ENCODE data around the gene FLOT2. TPM values are rescaled to one million over a fixed set of nuclear protein-coding genes. Genes with fewer than 3 reads are reported as not detected.
A peak's percentile ranks its signal among the peaks of the same experiment; 100 is the strongest.
"Not testable (repeated sequence)": the region's sequence is repeated elsewhere in the genome, so short reads cannot be mapped to it uniquely, and the experiment has no call there.

The FLOT2 gene, protein sequence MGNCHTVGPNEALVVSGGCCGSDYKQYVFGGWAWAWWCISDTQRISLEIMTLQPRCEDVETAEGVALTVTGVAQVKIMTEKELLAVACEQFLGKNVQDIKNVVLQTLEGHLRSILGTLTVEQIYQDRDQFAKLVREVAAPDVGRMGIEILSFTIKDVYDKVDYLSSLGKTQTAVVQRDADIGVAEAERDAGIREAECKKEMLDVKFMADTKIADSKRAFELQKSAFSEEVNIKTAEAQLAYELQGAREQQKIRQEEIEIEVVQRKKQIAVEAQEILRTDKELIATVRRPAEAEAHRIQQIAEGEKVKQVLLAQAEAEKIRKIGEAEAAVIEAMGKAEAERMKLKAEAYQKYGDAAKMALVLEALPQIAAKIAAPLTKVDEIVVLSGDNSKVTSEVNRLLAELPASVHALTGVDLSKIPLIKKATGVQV
- total RNA-seq (2014; rRNA removed; shearing (Covaris generic)) = 18.5 and 24.9 TPM in 2 replicates

- DNase-seq (ENCODE audit: low read depth) = peak; percentile 68
Observed at GRCh38 chr17:28896884-28897768, at the start of gene FLOT2. FLOT2 (minus strand) TSS chr17:28897733; CDS start chr17:28897574, 159 bp downstream.

DNA sequence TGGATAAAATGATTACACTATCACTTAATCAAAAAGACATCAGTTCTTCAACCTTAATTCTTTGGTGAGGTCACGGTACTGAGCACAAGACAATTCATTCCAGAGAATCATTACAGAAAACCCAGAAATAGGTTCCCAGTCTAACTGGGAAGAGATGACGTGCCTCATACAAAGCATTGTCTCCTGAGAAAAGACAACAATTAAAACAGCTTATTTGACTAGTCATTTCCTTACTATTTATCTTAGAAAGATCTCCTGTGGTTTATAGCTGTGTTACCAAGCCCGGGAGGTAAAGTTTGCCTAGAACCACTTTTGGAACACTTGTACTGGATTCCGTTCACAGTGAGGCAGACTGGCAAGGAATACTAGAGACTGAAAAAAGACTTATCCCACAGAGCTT lies 48.7 kb upstream of the FLOT2 start:
- DNase-seq (ENCODE audit: low read depth) = peak; percentile 77

DNA sequence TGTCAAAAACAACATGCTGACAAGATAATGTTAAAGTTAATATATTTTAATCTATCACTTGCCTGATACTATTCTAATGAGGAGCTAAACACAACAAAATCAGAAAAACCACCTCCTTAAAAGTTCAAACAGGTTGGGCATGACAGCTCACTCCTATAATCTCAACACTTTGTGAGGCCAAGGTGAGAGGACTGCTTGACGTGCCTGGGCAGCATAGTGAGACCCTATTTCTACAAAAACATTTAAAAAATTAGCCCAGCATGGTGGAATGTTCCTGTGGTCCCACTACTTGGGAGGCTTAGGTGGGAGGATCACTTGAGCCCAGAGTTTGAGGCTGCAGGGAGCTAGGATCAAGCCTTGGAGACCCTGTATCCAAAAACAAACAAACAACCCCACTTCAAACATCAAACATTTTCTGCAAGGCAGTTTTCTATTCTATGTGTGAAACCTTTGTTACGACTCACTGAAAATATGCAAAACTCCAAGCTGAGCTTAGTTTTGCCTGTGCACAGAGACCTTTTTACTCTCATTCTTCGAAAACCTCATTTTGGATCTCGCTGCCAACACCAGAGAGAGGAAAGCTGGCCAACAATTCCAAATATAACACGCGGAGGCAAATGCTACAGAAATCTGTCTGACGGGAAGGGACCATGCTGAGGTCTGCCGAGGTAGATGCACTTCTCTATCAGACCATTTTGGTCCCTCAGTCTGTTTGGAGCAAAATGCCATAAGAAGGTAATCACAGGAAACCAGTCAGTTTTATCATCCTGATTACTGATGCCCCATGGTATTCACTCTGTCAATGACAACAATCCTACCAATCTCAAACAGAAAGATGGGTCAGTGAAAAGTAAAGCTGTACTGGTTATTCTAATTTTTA lies 47.6 kb upstream of the FLOT2 start:
- no peak for DNase-seq (ENCODE audit: low read depth)

DNA sequence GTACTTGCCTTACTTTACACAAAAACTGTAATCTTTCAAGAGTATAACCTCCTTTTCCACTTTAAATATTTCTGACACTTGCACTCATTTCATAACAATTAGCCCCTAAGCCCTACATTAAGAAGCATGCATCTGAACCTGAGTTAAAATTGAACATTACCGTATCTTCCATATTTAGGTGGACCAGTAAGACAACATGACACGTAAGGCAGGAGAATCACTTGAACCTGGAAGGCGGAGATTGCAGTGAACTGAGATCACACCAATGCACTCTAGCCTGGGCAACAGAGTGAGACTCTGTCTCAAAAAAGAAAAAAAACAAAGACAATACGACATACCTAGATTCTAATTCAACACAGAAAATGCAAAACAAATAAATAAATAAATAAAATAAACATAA lies 46.8 kb upstream of the FLOT2 start:
- no peak for DNase-seq (ENCODE audit: low read depth)

DNA sequence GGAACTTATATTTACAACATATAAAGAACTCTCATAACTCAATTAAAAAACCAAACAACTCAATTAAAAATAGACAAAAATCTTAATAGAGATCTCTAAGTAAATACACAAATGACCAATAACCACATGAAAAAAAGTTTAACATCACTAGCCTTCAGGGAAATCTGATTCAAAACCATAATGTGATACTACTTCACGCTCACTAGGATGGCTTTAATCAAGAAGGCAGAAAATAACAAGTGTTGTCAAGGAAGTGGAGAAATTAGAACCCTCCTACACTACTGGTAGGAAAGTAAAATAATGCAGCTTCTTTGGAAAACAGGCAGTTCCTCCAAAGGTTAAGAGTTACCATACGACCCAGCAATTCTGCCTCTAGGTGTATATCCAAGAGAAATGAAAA lies 45.4 kb upstream of the FLOT2 start:
- no peak for DNase-seq (ENCODE audit: low read depth)

DNA sequence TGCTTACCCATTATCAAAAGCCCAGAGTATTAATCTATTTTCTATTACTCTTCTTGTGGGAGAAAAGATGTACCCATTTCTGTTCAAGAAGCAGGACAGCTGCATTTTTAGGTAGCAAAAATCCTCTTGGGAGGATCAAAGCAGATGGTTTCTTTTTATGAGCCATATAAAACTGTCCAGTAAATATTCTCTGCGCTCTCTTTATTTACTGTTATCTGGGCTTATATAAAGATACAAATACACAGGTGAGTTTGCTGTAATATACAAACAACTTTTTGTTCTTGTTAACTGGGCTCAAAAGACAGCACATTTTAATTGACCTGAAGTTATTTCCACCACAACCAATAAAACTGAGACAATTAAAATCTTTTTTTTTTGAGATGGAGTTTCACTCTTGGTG lies 43.7 kb upstream of the FLOT2 start:
- DNase-seq (ENCODE audit: low read depth) = no peak

- DNase-seq (ENCODE audit: low read depth) = no peak
Observed at GRCh38 chr17:28940675-28941074, 43.1 kb upstream of the FLOT2 start.

DNA sequence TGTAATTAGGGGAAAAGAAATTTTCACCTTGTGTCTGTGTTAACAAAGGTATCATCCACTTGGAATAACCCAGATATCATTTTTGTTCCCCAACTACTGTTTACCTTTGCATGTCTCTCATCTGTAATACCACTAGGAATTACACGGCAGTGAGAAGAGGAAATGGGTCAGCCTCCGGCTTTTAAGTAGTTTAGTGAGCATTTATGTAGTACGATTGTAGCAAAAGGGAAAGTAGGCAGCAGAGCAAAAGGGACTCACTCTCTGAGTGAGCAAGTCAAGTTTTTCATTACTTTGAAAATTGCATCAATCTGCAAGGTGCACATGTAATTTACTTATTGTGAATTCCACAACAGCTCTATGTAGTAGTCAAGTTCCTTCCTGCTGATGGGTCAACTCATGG lies 42.6 kb upstream of the FLOT2 start:
- no peak for DNase-seq (ENCODE audit: low read depth)

DNA sequence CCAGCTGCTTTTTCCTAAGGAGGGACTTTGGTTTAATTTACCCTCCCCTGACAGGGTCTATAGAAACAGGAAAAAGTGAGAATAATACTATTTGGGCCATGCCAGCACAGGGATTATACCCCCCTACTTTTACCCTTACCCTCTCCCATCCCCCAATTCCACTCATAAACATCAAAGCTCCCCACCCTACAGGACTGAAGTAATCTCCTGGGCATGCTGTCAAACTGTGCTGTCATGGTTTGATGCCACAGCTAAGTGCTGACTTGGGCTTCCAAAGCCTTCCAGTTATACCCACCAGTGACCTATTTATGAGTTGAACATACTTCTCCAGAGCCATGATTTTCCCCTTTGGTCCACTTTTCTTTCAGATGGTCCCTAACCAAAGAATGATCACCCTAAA lies 41.0 kb upstream of the FLOT2 start:
- DNase-seq (ENCODE audit: low read depth) = no peak

DNA sequence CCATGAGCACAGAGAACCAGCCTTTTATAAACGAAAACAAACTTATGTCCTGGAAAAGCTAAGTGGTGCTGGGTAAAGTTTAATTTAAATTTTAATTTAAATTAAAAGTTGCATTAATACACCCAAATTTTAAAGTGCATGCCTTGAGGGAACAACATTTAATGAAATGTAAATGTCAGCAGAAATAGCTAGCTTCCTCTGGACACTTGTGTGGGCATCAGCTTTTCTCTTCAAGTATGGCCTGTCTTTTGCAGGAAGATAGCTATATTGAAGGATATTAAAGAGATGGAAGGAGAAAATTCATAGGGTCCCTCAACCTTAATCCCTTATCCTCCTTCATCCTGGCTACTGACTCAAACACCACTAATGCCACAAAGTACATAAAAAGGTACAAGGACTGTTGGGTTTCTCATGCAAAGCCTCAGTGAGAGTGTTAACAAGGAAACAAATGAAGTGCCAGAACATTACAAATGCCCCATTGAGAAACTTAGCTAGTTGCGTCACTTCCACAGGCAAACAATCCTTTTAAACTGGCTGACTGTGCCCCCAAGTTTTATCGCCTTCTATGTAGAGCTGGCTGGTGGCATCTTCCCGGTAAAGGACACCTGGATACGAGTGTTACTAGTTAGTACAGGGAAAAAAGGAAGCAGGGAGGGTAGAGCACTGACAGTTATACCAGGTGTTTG lies 39.7 kb upstream of the FLOT2 start:
- no peak for DNase-seq (ENCODE audit: low read depth)

GRCh38 chr17:28935744-28936460 lies 38.4 kb upstream of the FLOT2 start:
- no peak for DNase-seq (ENCODE audit: low read depth)

- not testable (repeated sequence) for DNase-seq (ENCODE audit: low read depth)
Observed at GRCh38 chr17:28934508-28934907, 37.0 kb upstream of the FLOT2 start.

DNA sequence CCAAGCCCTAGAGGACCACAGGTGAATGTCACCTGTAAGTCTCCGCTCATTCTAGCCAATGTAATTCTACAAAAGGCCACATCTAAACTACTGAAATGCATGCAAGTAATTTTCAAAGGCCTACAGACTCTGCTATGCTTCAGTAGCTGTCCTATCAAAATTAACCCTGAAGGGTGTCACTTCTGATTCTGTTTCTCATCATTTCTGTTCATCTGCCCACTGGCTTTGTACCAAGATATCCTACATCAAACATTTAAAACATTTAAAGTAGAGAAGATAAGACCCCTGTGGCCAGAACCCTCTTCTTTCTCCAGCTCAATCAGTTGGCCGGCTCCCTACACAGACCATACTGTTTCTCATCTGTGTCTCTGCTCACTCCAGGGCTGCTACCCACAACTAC lies 32.3 kb upstream of the FLOT2 start:
- DNase-seq (ENCODE audit: low read depth) = no peak

- peak; percentile 51 for DNase-seq (ENCODE audit: low read depth)
Observed at GRCh38 chr17:28928061-28928460, 30.5 kb upstream of the FLOT2 start.

GRCh38 chr17:28926786-28927185 lies 29.3 kb upstream of the FLOT2 start:
- peak; percentile 18 for DNase-seq (ENCODE audit: low read depth)

GRCh38 chr17:28926366-28926765 lies 28.8 kb upstream of the FLOT2 start:
- DNase-seq (ENCODE audit: low read depth) = no peak

- DNase-seq (ENCODE audit: low read depth) = peak; percentile 73
Observed at GRCh38 chr17:28925912-28926365, 28.4 kb upstream of the FLOT2 start.

- DNase-seq (ENCODE audit: low read depth) = no peak
Observed at GRCh38 chr17:28920201-28920600, 22.7 kb upstream of the FLOT2 start.

- no peak for DNase-seq (ENCODE audit: low read depth)
Observed at GRCh38 chr17:28918295-28918694, 20.8 kb upstream of the FLOT2 start.

DNA sequence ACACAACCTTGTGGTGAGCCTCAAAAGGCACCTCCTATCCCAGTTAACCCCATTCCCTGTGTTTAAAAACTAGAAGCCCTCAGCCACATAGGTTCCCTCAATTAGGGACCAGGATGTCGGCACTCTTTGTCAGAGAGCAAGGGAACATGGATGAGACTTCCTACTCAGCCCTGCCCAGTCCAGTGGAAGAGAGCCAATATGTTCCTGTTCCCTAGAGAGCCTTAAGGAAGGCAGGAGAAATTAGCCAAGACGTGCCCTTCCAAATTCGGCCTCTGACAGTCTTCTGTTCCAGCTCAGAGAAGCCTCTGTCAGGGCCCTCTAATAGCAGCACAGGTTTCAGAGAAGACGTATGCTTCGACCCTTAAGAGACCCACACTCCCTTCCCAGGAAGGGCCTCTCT lies 19.9 kb upstream of the FLOT2 start:
- DNase-seq (ENCODE audit: low read depth) = no peak

All from Daoy (cell line).